ENCODE measurements around the gene MTO1.

- no peak for TF ChIP-seq CTCF (IDR thresholded peaks at IDR 0.05 in 4 of 5, conservative IDR thresholded peaks at IDR 0.05 in 1 of 5)
- peak; percentile 32 to 57 for TF ChIP-seq POLR2A (IDR thresholded peaks at IDR 0.05)
These were observed 62.0 kb downstream of the MTO1 start for GRCh38 chr6:73523434-73524123.
